Astrocyte of the spinal cord (primary cell): Measurements from ENCODE around the gene KCNK13.

Source experiments
- DNase-seq: peaks from one replicate; pipeline ENCODE4 v3.0.0; 2011; ENCODE audit warnings: low read depth, low spot score
- H3K4me3 ChIP-seq: 2 replicates; pipeline ENCODE4 v1.5.1; 2011; ENCODE audit warnings: low read depth, mild to moderate bottlenecking, low read length, moderate library complexity
- CTCF ChIP-seq: IDR thresholded peaks from 2 replicates; pipeline ENCODE4 v1.5.1; 2012; ENCODE audit warnings: low read depth, mild to moderate bottlenecking, low read length, inconsistent platforms
- in situ Hi-C: cut with HindIII; loops from 2 replicates; pipeline ENCODE4 v1.10.0; 2017; ENCODE audit warnings: low sequenced_read_pairs

KCNK13 gene

GRCh38 chr14:90049390-90049789 is 12.4 kb upstream of the KCNK13 start:
- TF ChIP-seq CTCF, result no peak
- in situ Hi-C loops, result no loop called here
- no peak for DNase-seq
- H3K4me3 ChIP-seq, result no peak overlapping the region

- H3K4me3 ChIP-seq, result no peak overlapping the region
- no peak for DNase-seq
- in situ Hi-C loops, result no loop called here
- no peak for TF ChIP-seq CTCF
These were observed 11.5 kb upstream of the KCNK13 start for GRCh38 chr14:90050271-90050670.

GRCh38 chr14:90053044-90053443 is 8.8 kb upstream of the KCNK13 start:
- no peak overlapping the region for H3K4me3 ChIP-seq
- no peak for TF ChIP-seq CTCF
- DNase-seq, result no peak
- in situ Hi-C loops, result no loop called here

GRCh38 chr14:90054803-90055202 is 7.0 kb upstream of the KCNK13 start:
- no peak overlapping the region for H3K4me3 ChIP-seq
- in situ Hi-C loops, result no loop called here
- no peak for TF ChIP-seq CTCF
- DNase-seq, result no peak

- DNase-seq, result no peak
- in situ Hi-C loops, result no loop called here
- H3K4me3 ChIP-seq, result no peak overlapping the region
- TF ChIP-seq CTCF, result no peak
These were observed 5.0 kb upstream of the KCNK13 start for GRCh38 chr14:90056826-90057225.

GRCh38 chr14:90058876-90059458 is 2.8 kb upstream of the KCNK13 start:
- DNase-seq, result no peak
- H3K4me3 ChIP-seq, result no peak overlapping the region
- in situ Hi-C loops, result no loop called here
- TF ChIP-seq CTCF, result no peak

GRCh38 chr14:90060312-90060964 is 1.4 kb upstream of the KCNK13 start:
- in situ Hi-C loops, result no loop called here
- peak overlapping the region; percentile 40 for H3K4me3 ChIP-seq
- peak; percentile 60 for TF ChIP-seq CTCF
- peak; percentile 48 for DNase-seq
